OCI-LY7 (cell line): ENCODE data around the gene MYO7A.

Experiments
- EZH2phosphoT487 ChIP-seq: fragments of 200-600 bp; sonication (generic); IDR thresholded peaks from 2 replicates; pipeline ENCODE4 v1.6.1; 2018; ENCODE audit warnings: low read depth, borderline replicate concordance, mild to moderate bottlenecking, mixed run types, antibody characterized with exemption, low read length, moderate library complexity, mixed read lengths
- TF ChIP-seq, protein P1 (sequence below): fragments of 200-600 bp; sonication (generic); conservative IDR thresholded peaks from 2 replicates; pipeline ENCODE4 v1.5.1; 2014; ENCODE audit warnings: mild to moderate bottlenecking, antibody characterized with exemption, low read length, moderate library complexity, mixed read lengths

DNA sequence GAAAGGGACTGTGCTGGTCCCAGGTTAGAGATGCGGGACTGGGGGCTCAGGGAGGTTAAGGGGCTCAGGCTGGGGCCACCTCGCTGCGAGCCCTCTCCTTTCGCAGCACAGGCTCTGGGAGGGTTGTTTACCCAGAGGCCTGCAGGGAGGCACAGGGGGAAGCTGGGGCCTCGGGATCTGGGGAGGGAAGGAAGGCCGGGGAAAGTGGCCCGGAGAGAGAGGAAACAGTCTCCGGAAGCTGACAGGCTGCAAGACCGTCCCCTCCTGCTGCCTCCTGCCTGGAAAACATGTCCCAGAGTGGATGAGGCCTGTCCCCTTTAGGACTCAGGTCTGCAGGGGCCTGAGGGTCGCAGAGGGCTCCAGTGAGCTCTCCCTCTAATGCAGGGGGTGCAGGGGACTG lies 45.4 kb downstream of the MYO7A start:
- TF ChIP-seq, protein P1, sequence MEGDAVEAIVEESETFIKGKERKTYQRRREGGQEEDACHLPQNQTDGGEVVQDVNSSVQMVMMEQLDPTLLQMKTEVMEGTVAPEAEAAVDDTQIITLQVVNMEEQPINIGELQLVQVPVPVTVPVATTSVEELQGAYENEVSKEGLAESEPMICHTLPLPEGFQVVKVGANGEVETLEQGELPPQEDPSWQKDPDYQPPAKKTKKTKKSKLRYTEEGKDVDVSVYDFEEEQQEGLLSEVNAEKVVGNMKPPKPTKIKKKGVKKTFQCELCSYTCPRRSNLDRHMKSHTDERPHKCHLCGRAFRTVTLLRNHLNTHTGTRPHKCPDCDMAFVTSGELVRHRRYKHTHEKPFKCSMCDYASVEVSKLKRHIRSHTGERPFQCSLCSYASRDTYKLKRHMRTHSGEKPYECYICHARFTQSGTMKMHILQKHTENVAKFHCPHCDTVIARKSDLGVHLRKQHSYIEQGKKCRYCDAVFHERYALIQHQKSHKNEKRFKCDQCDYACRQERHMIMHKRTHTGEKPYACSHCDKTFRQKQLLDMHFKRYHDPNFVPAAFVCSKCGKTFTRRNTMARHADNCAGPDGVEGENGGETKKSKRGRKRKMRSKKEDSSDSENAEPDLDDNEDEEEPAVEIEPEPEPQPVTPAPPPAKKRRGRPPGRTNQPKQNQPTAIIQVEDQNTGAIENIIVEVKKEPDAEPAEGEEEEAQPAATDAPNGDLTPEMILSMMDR = no peak
- TF ChIP-seq EZH2phosphoT487 = no peak
